ENCODE results near the gene LOXL1.

GRCh38 chr15:73951601-73952000, 25.3 kb downstream of the LOXL1 start:
- TF ChIP-seq CTCF (optimal IDR thresholded peaks at IDR 0.05 in 1 of 3, IDR thresholded peaks at IDR 0.05 in 1 of 3, conservative IDR thresholded peaks at IDR 0.05 in 1 of 3; ENCODE audit: extremely low read depth in 1 of 3, insufficient read depth in 2 of 3, low read length in 3 of 3) = no peak
- TF ChIP-seq EZH2 (IDR thresholded peaks at IDR 0.05; ENCODE audit: low read length) = no peak

Measured in keratinocyte (primary cell).